Measurements from ENCODE around the gene DENND2D.

DENND2D gene

DNA sequence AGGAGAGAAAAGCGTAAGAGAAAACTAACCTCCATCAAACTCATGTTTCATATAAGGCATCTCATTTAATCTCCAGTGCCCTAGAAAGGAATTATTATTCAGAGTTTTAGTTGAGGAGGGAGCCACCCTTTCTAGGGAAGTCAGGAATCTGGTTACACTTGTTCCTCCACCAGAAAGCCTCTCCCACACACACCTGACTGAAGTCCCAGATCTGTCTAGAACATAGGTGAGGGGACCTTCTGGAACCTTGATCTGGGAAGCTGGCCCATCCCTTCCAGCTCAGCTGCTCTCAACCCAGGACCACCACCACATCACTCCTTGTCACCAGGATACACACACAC, 1.9 kb upstream of the DENND2D start:
- no peak for DNase-seq

DNA sequence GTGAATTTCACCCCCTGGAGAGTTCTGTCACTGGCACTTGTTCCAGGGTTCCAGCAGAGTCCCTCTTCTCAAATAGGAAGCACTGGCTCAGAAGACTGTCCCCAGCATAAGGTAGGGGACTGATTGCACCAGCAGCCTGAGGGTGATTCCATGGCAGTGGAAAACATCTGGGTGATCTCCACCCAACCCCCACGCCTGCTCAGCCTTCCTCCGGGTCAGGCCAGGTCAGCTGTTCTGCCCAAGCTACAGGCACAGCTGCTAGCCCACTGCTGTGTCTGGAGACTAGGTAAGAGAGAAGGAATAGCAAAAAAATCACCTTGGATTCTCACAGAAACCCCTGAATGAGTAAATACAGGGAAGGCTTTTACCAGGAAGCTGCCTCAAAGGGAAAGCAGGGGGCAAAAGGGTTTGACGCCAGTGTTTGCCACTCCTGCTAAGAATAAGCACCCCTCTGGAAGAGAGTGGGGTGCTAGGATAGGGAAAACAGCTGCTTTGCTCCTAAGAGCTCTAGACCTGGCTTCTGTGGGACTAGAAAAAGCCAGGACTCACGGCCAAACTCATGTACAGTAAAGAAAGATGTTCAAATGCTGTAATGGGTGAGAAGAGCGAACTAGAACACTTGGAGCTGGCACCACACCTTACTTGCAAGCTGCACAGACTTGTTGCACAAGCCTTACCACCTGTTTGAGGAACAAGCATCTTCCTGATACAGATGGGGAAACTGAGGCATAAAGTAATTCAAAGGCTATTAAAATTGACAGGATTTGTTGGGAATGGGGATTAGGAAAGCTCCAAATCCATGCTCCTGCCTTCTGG, 1.0 kb upstream of the DENND2D start:
- no peak for DNase-seq

DNA sequence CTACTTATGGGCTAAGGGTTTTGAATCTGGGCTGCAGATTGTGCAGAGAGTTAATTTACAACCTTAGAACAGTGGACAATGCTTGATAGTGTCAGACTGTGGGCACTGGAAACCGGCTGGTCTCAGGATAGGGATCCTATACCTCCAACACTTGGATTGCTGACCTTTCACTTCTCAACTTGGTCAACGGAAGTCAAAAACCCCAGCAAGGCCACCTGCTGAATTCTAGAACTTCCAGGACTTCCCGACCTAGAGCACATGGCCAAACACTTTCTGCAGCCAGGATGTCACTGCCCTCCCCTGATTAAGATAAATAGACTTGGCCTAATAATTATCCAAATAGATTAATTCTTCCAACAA, 336 bp upstream of the DENND2D start:
- no peak for DNase-seq

DNA sequence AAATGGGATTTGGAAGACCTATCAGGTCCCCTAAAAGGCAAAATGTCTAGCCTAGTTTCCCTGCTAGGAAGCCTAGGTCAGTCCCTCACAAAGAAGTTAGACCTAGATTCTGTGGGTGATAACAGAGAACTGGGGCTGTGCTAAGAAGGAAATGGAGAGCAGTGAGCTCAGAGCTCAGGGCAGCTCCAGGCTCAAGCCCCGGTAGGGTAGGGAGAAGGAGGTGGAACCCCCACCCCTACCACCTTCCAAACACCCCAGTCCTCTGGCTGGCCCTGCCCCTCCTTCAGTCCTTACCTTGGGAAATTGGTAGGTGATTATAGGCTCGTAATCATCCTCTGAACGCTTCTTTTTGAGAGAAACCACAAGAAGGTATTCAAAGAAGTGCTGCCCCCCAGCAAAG, 1.1 kb downstream of the DENND2D start:
- no peak for DNase-seq

DNA sequence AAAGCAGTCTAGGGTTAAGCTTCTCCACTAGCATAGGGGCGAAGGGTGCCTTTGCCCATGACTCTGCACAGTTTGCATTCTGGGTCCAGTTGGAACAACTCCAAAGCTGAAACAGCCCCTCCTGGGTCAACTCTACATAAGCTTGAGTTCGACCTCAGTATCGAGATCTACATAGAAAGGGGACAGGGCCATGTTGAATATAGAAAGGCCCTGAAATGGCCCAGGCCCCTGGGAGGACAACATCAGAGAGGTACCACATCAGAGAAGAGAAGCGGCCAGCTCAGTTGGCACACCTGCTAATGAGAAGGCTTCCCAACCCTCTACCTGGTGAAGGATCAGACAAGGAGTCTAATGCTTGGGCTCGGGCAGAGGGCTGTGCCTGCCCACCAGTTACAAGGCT, 1.6 kb downstream of the DENND2D start:
- no peak for DNase-seq

DNA sequence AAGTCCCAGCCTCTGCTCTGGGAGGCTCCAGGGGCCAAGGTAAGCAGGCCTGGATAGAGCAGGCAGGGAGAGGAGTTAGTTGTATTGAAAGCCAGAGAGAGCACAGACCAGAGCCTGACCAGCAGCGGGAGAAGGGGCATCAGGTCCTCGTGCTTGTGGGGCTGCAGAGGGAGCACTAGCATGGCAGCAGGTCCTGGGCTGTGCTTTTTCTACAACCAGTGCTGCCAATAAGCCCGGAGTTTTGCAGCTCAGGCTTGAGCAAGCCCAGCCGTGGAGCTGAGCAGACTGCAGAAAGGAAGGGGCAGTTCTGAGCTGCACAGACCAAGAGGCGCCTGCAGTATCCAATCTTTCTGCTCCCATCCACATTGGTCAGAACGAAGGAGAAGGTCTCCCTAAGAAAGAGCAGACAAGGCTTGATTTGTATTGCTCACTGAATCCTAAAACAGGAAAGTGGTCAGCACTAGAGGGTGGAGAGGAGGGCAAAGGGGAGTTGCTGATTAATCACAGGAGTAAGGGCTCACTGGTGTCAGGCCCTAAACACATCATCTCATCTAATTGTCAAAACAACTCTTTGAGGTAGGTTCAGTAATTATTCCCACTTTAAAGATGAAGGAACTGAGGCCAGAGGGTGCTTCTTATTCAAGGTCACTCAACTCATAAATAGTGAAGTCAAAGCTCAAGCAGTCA, 2.7 kb downstream of the DENND2D start:
- no peak for DNase-seq

DNA sequence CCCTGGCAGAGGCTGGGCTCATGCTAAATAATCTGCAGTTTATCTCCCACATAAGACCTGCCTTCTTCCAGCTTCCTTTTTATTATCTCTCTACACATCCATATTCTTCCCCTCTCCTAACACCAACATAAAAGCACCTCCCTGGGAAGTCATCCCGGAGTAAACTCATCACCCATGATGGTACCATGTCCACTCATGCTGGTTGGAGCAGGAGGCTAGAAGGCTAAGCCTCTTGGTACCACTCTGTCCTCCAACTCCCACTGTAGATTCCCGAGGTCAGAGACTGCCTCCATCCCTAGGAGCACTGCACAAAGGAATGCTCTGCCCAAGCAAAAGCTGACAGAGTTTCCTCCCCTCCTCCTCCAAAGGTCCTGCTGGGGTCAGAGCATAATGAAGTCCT, 4.2 kb downstream of the DENND2D start:
- DNase-seq = no peak

DNA sequence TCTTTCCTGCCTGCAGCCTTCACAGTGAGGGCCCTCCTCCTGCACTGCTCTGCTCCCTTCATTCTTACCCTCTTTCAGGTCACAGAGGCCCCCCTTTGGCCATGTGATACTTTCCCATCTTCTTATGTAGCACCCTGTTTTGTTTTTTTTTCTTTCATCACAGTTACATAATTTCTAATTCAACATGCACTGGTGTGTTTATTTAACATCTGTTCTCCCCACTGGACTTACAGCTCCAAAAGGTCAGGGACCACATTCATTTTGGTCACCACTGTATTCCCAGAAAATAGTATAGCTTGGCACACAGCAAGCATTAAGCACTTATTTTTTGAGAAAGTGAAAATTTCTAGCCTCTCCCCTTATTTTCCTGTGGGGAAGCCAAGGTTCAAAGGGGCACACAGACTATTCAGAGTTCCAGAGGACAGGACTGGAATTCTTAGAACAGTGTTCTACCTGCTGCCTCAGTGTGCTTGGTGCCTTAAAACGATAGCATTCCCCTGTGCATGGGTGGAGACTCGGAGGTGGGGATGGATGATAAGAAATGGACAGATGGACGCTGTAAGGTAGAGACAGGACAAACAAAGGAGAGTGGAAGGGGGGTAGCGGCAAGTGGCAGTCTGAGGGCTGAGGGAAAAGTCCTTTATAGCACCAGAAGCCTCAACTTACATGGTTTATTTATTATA, 5.3 kb downstream of the DENND2D start:
- no peak for DNase-seq

DNA sequence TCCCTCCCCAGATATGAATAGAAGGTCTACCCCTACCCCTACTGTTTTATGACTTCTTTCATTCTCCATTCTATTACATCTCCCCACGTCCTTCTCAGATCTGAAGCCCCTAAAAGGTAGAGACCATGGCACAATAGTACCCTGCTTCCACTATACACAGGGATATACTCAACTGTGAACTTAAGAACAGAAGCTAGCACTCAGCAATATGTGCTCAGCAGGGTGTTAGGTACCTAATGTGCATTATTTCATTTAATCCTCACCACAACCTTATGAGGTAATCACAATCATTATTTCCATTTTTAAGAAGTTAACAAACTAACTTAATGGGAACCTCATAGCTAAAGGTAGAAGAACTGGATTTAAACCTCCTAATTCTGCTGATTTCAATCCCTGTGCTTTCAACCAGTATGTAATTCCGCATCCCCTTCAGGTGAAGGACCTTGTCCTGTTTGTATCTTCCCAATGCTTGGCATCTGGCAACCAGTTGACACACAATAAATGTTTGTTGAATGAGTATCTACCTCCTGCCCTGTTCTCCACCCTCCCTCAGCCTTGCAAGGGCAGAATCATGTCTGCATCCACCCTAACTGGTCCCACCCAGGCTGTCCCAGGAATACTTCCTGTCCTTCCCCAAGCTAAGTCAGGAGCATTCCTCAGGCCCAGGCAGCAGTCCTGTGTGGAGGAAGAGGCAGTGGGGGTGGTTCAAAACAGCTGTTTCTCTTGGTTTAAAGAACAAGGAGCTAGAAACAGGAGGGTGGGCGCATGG, 6.5 kb downstream of the DENND2D start:
- DNase-seq = no peak

DNA sequence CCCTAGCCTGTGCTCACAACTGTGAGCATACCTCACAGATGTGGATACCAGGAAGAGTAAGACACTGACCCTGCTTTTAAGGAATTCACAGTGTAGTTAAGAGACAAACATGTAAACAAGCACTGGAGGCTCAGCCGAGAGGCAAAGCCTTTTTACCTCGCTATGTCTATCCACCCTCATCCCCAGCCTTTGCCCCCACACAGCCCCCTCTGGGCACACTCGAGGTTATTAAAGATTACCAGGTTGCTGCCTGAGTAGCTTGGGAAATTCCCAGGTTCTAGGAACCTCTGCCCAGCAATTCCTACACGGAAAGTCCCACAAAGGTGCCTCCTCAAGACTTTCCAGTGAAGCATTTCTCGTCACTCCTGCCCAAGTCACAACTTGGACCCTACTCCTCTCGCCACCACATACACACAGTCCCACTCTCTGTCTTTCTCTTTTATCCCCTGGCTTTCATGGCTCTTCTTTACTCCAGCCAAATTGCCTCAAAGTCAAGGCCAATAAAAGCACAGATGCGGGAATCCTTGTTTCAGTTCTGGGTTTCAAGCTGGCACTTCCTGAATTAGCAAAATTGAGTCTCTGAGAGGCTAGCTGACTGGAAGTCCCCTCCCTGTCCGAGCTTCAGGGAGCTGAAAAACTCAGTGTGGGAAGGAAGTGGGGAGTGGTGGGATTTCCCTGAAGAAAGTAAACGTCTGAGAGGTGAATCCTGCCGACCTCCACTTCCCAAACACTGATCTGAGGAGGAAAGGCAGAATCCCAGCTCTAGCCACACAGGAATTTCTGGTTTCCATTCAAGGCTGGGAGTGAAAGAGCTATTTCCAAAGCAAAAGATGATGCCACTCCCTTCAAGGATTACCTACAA, 7.6 kb downstream of the DENND2D start:
- no peak for DNase-seq

DNA sequence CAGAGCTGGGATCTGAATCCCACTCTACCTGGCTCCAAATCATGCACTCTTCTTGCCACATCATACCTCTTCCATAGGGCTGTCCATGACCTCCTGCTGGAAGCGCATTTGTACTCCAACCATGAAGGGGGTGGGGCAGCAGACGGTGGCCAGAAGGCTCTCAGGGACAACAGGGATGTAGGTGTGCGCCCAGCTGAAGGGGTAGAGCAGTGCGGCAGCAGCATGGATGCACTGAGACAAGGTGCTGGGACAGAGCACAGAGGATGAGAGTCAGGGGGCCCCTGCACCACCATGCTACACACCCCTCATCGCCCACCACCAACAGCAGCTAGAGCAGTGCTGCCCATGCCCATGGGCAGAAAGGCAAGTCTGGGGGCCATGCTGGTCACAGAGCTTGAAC, 8.4 kb downstream of the DENND2D start:
- no peak for DNase-seq

DNA sequence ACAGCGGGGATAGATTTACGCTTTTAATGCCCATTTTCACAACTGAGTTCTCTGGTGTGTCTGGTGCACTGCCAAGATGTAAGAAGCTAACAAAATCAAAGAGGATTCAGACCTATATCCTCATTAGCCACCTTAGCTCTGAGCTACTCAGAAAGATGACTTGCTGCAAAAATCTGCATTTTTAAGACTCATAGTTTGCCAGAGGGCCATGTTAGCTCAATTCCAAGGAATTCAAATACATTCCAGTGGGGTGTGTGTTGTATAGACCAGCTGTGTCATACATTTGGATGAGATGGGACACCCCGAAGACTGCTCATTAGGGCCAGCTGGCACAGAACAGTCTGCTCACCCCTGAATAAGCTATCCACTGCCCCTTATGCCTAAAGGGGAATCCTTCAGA, 8.9 kb downstream of the DENND2D start:
- no peak for DNase-seq

DNA sequence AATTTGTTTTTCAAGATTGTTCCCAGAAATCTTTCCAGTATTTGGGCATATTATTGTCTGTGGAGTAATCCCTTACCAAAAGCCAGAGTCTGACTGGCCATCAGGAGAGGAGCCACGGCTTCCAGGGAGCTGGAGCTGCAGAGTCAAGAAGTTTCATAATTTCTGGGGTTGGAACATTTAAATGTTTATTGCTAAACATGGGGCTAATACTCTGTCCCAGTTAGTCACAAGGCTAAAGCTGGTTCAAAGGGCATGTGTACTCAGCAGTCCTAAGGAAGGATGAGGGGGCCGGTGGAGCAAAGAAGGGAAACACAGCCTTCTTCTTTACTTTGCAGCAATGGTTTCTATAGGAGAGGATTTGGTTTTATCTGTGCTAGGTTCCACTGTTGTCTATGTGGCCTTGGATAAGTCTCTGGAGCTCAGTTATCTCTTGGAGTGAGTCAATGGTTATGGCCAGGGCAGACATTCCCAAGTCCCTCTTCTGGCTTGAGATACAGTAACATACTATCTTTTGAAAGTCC, 9.5 kb downstream of the DENND2D start:
- no peak for DNase-seq

DNA sequence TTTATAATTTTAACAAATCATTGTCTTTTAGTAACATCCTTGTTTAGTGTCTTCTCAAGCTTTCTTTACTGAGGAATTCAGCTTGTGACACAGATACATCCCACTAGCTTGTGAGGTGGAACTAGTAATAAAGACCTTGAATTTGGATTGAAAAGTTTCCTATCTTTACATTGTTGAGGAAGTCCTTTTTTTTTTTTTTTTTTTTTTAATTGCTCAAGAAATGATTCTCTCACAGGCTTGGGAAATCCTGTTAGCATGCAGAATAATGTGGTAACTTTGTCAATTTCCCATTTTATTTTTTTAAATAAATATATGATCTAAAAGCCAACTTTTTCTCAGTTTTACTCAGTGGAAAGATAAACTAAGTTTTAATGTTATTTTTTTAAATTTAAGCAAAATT, 15.8 kb downstream of the DENND2D start:
- DNase-seq = no peak

DNA sequence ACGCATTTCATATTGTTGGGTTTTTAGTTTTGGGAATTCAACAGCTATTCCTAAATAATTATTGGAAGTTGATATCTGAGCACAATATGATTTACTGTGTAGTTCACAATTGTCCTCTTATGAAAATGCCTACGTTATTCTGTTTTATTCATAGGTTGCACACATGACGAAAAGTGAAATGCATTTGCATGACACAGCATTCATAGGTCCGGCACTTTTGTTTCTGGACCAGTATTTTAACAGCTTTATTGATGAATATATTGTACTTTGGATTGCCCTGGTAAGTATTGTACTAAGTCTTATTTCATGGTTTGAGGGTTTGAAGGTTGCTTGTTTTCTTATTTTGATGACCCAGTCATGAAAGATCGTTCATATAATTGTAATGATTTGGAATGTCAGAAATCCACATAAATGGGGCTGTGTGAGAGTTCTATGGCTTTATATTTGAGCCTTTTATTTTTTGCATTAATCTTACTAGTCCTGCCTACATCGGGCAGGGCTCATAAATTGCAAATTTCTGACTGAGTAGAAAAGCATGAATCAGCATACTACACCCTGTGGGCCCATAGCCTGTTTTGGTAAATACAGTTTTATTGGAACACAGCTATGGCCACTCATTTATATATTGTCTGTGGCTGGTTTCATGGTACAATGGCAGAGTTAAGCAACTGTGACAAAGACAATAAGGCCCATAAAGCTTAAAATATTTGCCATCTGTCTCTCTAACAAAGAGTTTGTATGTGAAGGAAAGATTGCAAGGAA, 17.0 kb downstream of the DENND2D start:
- DNase-seq = no peak

DNA sequence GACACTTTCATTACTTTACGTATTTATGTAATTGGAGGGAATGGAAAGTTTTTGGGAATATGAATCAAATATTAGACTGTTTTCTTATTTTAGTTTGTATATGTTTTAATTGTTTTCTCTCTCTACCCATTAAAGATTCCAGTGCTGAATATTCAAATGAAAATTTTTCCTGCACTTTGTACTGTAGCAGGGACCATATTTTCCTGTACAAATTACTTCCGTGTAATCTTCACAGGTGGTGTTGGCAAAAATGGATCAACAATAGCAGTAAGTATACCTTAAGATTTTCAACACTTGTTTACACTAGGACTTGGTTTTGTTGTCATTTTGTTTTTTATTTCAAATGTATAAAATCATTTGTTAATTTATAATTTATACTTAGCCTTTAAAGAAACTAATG, 18.4 kb downstream of the DENND2D start:
- no peak for DNase-seq

DNA sequence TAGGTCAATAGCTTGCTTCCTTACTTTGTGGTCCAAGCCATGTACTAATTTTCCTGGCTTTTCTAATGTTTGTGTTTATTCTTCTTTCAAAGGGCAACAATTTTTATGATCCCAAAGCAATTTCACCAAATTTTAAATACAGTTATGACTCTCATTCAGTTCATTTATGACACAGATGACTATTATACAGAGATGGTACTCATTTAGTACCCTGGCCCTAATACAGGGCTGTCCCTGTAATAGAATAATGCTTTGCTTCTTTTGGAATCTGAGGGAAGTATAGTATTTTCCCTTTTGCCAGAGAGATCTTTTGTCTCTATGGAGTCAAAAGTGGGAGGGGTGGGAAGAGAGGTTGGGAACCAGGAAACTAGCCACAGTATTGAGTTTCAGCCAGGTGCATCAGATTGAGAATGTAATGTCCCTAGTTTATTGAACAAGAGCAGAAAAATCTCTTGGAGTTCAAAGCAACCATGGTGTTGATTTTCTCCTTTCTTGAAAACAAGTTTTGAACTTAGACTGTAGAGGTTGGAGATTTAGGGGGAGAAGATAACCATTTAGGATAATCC, 20.4 kb downstream of the DENND2D start:
- DNase-seq = peak; percentile 57

DNA sequence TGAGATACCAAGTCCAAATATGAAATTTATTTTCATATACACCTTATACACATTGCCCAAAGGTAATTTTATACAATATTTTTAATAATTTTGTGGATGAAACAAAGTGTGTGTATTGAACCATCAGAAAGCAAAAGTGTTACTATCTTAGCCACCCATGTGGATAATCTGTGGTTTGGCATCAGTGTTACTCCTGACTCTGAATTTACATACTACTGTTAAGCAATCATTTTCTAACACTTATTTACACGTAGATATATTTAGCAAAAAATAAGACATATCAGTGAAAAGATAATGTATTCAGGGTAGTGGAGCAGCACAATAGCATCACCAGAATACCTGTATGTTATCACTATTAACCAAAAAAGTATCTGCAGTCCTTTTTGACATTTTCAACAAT, 23.8 kb downstream of the DENND2D start:
- DNase-seq = no peak

DNA sequence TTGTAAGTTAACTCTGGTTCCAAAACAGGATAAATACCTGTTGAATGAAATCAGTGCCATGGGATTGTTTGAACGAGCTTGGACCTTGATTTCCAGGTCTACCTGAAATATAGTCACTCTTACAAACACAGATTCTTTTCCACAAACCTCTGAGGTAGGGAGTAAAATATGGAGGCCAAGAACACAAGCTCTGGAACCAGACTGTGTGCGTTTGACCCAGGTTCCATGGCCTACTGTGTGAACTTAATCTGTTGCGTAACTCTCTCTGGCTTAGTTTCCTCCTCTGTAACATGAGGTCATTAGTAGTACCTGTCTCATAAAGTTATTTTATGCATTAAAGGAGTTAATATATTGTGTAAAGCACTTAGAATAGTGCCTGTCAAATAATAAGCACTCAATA, 25.1 kb downstream of the DENND2D start:
- DNase-seq = no peak

DNA sequence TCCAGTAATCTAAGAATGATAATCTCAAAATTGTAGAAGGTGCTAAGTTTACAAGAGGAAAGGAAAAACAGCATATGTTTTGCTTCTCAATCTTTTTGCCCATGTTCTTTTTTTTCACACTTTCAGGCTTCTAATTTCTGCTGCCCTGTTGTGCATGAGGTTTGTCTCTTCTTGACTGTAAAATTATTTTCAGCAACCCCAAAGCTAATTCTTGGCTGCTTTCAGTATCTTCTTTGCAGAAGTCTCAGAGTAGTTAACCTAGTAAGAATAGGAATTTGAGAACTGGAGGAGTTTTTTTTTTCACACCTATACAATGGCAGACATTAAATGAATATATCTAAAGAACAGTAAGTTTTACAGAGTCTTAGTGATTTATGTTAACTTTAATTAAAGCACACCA, 26.4 kb downstream of the DENND2D start:
- DNase-seq = no peak

DNA sequence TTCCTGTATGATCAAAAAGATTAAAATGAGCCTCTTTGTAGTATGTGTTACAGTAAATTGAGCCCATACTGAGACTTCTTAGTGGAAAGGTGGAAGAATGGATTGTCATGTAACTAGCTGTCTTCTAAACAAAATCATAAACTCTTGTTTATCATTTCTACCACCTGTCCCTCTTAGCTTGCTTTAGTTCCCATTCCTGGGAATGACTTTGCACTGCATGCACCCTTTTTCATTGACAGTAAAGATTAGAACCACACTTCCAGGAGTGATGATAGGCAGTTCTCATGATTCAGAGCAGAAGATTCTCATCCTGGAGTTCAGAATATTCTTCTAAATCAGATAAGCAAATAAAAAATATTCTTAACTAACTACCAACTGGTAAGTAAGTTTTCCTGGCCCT, 28.0 kb downstream of the DENND2D start:
- DNase-seq = no peak
